GM18951 (cell line): Measurements from ENCODE around the gene EFCAB8.
"Not testable (repeated sequence)": the region's sequence is repeated elsewhere in the genome, so short reads cannot be mapped to it uniquely, and the experiment has no call there.

Experiments
- POLR2A ChIP-seq: IDR thresholded peaks from 4 replicates; pipeline ENCODE4 v1.6.1; 2011; ENCODE audit warnings: mild to moderate bottlenecking; ENCODE audit not compliant: insufficient read length, insufficient read depth; ENCODE audit errors: extremely low read depth
- in situ Hi-C: fragments of 300-500 bp; cut with MboI; formaldehyde crosslinking; loops from one replicate; pipeline ENCODE4 v1.12.0; 2022; ENCODE audit warnings: low sequenced_read_pairs, mixed read lengths, inconsistent platforms; ENCODE audit not compliant: unreplicated experiment

The EFCAB8 gene

GRCh38 chr20:32855387-32855786 lies 3.3 kb upstream of the EFCAB8 start:
- TF ChIP-seq POLR2A: no peak
- in situ Hi-C loops: no loop called here

GRCh38 chr20:32858189-32858588 lies 534 bp upstream of the EFCAB8 start:
- in situ Hi-C loops: no loop called here
- TF ChIP-seq POLR2A: no peak

GRCh38 chr20:32861446-32861845 lies 2.7 kb downstream of the EFCAB8 start:
- in situ Hi-C loops: no loop called here
- no peak for TF ChIP-seq POLR2A

- in situ Hi-C loops: no loop called here
- TF ChIP-seq POLR2A: no peak
Observed at GRCh38 chr20:32869562-32869961, 10.8 kb downstream of the EFCAB8 start.

GRCh38 chr20:32870526-32870925 lies 11.8 kb downstream of the EFCAB8 start:
- in situ Hi-C loops: not testable (repeated sequence)

- TF ChIP-seq POLR2A: no peak
- in situ Hi-C loops: no loop called here
Observed at GRCh38 chr20:32870985-32871384, 12.3 kb downstream of the EFCAB8 start.

GRCh38 chr20:32871627-32872160 lies 13.0 kb downstream of the EFCAB8 start:
- in situ Hi-C loops: no loop called here
- TF ChIP-seq POLR2A: no peak

GRCh38 chr20:32872266-32872665 lies 13.5 kb downstream of the EFCAB8 start:
- in situ Hi-C loops: no loop called here
- TF ChIP-seq POLR2A: no peak

- no peak for TF ChIP-seq POLR2A
- in situ Hi-C loops: no loop called here
Observed at GRCh38 chr20:32875673-32876072, 16.9 kb downstream of the EFCAB8 start.

- no peak for TF ChIP-seq POLR2A
- in situ Hi-C loops: no loop called here
Observed at GRCh38 chr20:32877507-32877906, 18.8 kb downstream of the EFCAB8 start.

- in situ Hi-C loops: no loop called here
- TF ChIP-seq POLR2A: no peak
Observed at GRCh38 chr20:32878820-32879219, 20.1 kb downstream of the EFCAB8 start.

GRCh38 chr20:32879538-32879937 lies 20.8 kb downstream of the EFCAB8 start:
- no peak for TF ChIP-seq POLR2A
- in situ Hi-C loops: no loop called here

GRCh38 chr20:32880635-32881034 lies 21.9 kb downstream of the EFCAB8 start:
- in situ Hi-C loops: no loop called here
- TF ChIP-seq POLR2A: no peak

- TF ChIP-seq POLR2A: no peak
- in situ Hi-C loops: no loop called here
Observed at GRCh38 chr20:32883081-32883480, 24.4 kb downstream of the EFCAB8 start.

GRCh38 chr20:32885185-32885584 lies 26.5 kb downstream of the EFCAB8 start:
- no peak for TF ChIP-seq POLR2A
- in situ Hi-C loops: no loop called here
